SK-N-SH (cell line): ENCODE data around the gene CUX1. TPM values are rescaled to one million over a fixed set of nuclear protein-coding genes. Genes with fewer than 3 reads are reported as not detected.

Experiments
- CTCF ChIA-PET: fragments of 300-600, 350-600 bp; formaldehyde crosslinking; extraction: SDS; loops from one replicate; lab custom pipeline; 2021; lab: Yijun Ruan, JAX
- POLR2A ChIA-PET: fragments of 350-600 bp; sonication (Branson Sonifier 250); formaldehyde crosslinking; extraction: SDS; loops from one replicate; lab custom pipeline; 2020; ENCODE audit warnings: antibody characterized with exemption, inconsistent platforms; lab: Yijun Ruan, JAX
- DNase-seq: peaks from one replicate; pipeline ENCODE4 v3.0.0; 2012
- H2AFZ ChIP-seq: fragments of 200-600 bp; sonication (generic); 2 replicates; pipeline ENCODE4 v1.8.1; 2016; ENCODE audit warnings: antibody characterized with exemption, mild to moderate bottlenecking, low read depth
- H3F3A ChIP-seq: fragments of 200-600 bp; sonication (generic); replicated peaks from 2 replicates; pipeline ENCODE3; 2016; ENCODE audit warnings: antibody characterized with exemption, mild to moderate bottlenecking; ENCODE audit not compliant: insufficient read depth
- H3K27ac ChIP-seq, 2 experiments: fragments of 200-500 bp in 1 of 2; fragments of 200-600 bp in 1 of 2; sonication (Bioruptor generic) in 1 of 2; sonication (generic), shearing (Covaris generic) in 1 of 2; 2 replicates each; pipeline versions ENCODE4 v1.5.1 to v1.6.1; 2014 to 2016; ENCODE audit warnings: low read depth in 2 of 2, inconsistent platforms in 1 of 2, low read length in 1 of 2, mild to moderate bottlenecking in 1 of 2, mixed read lengths in 1 of 2
- H3K27me3 ChIP-seq: fragments of 200-600 bp; sonication (generic), shearing (Covaris generic); 2 replicates; pipeline ENCODE4 v1.6.1; 2016; ENCODE audit warnings: mixed run types; ENCODE audit not compliant: insufficient read depth
- H3K36me3 ChIP-seq, 2 experiments: fragments of 200-500 bp in 1 of 2; fragments of 200-600 bp in 1 of 2; sonication (Bioruptor generic) in 1 of 2; sonication (generic) in 1 of 2; replicated peaks in 1 of 2; 2 replicates each; pipeline versions ENCODE3 to v1.5.1; 2014 to 2016; ENCODE audit warnings: low read length in 1 of 2, mild to moderate bottlenecking in 1 of 2; ENCODE audit not compliant: insufficient read depth in 2 of 2, control insufficient read depth in 1 of 2
- H3K4me1 ChIP-seq, 2 experiments: fragments of 200-500 bp in 1 of 2; fragments of 200-600 bp in 1 of 2; sonication (Bioruptor generic) in 1 of 2; sonication (generic), shearing (Covaris generic) in 1 of 2; 2 replicates each; pipeline versions ENCODE4 v1.5.1 to v1.6.1; 2014 to 2016; ENCODE audit warnings: low read depth in 1 of 2, low read length in 1 of 2, mixed run types in 1 of 2; ENCODE audit not compliant: insufficient read depth in 2 of 2, control insufficient read depth in 1 of 2
- H3K4me2 ChIP-seq: fragments of 200-600 bp; sonication (generic), shearing (Covaris generic); 2 replicates; pipeline ENCODE4 v1.6.1; 2017; ENCODE audit warnings: mixed run types
- H3K4me3 ChIP-seq, 2 experiments: fragments of 200-500 bp in 1 of 2; fragments of 200-600 bp in 1 of 2; sonication (Bioruptor generic) in 1 of 2; sonication (generic), shearing (Covaris generic) in 1 of 2; 2 replicates each; pipeline versions ENCODE4 v1.5.1 to v1.8.1; 2014 to 2016; ENCODE audit warnings: low read depth in 2 of 2, inconsistent platforms in 1 of 2, low read length in 1 of 2, mild to moderate bottlenecking in 1 of 2, mixed read lengths in 1 of 2, moderate library complexity in 1 of 2
- H3K79me2 ChIP-seq: fragments of 200-600 bp; sonication (generic); 2 replicates; pipeline ENCODE4 v1.8.1; 2017; ENCODE audit warnings: mild to moderate bottlenecking; ENCODE audit not compliant: insufficient read depth
- H3K9ac ChIP-seq: fragments of 200-600 bp; sonication (generic); 2 replicates; pipeline ENCODE4 v1.6.1; 2017; ENCODE audit warnings: mixed run types
- H3K9me2 ChIP-seq: fragments of 200-600 bp; sonication (generic); 2 replicates; pipeline ENCODE4 v1.6.1; 2017; ENCODE audit warnings: mixed run types
- H3K9me3 ChIP-seq: fragments of 200-600 bp; sonication (generic); 2 replicates; pipeline ENCODE4 v1.6.1; 2017; ENCODE audit warnings: mixed run types, mild to moderate bottlenecking, moderate library complexity
- H4K20me1 ChIP-seq: fragments of 200-600 bp; sonication (generic); 2 replicates; pipeline ENCODE4 v1.6.1; 2017; ENCODE audit warnings: mild to moderate bottlenecking, mixed run types; ENCODE audit not compliant: insufficient read depth
- CHD2 ChIP-seq: fragments of 150-350 bp; IDR thresholded peaks from 2 replicates; pipeline ENCODE4 v1.6.1; 2018; ENCODE audit warnings: low read length; ENCODE audit not compliant: partially characterized antibody
- FOSL2 ChIP-seq: IDR thresholded peaks from 2 replicates; pipeline ENCODE4 v1.4.0; 2012; ENCODE audit warnings: low read depth, mild to moderate bottlenecking, moderate library complexity, borderline replicate concordance
- GABPA ChIP-seq: IDR thresholded peaks from 2 replicates; pipeline ENCODE4 v1.4.0; 2012; ENCODE audit warnings: low read depth, mild to moderate bottlenecking
- MAX ChIP-seq: IDR thresholded peaks from 2 replicates; pipeline ENCODE4 v1.4.0; 2012; ENCODE audit warnings: low read depth
- NFIC ChIP-seq: IDR thresholded peaks from 2 replicates; pipeline ENCODE4 v1.4.0; 2012; ENCODE audit warnings: borderline replicate concordance
- POLR2AphosphoS5 ChIP-seq: IDR thresholded peaks from 2 replicates; pipeline ENCODE4 v1.6.1; 2012; ENCODE audit warnings: low read depth, low read length
- RAD21 ChIP-seq: IDR thresholded peaks from 2 replicates; pipeline ENCODE4 v1.6.1; 2012; ENCODE audit warnings: mild to moderate bottlenecking, low read length
- RCOR1 ChIP-seq: fragments of 150-350 bp; IDR thresholded peaks from 2 replicates; pipeline ENCODE4 v1.6.1; 2017; ENCODE audit warnings: antibody characterized with exemption, low read length
- REST ChIP-seq: IDR thresholded peaks from 2 replicates; pipeline ENCODE4 v1.6.1; 2012; ENCODE audit warnings: mild to moderate bottlenecking, low read depth, low read length, moderate library complexity
- RFX5 ChIP-seq: IDR thresholded peaks from 2 replicates; pipeline ENCODE4 v1.6.1; 2012; ENCODE audit warnings: mild to moderate bottlenecking, improper control_type of control experiment, low read length
- TCF12 ChIP-seq: IDR thresholded peaks from 2 replicates; pipeline ENCODE4 v1.4.0; 2012
- USF2 ChIP-seq: fragments of 150-350 bp; IDR thresholded peaks from 2 replicates; pipeline ENCODE4 v1.6.1; 2017; ENCODE audit warnings: antibody characterized with exemption, low read length, low read depth, borderline replicate concordance
- WGBS: methylation state at CpG from one replicate; pipeline ENCODE4 v1.1.6; 2017; ENCODE audit warnings: low lambda C conversion rate; 5-methylcytosine and 5-hydroxymethylcytosine counted together
- polyA plus RNA-seq, 3 experiments: library from polyadenylated mRNA; depleted of rRNA; stranded (reverse); fragments of >200 nt; gene quantifications; 2 replicates each; pipeline ENCODE4 v1.2.3, GENCODE V29; 2012

CUX1 gene
- polyA plus RNA-seq, 1 of the 3 experiments (the other 2 are of a cell fraction) = 68.6 TPM

- TF ChIP-seq USF2 (no peak), NFIC (no peak), CHD2 (no peak), FOSL2 (no peak), REST (no peak), POLR2AphosphoS5 (no peak), RAD21 (no peak), RFX5 (no peak), RCOR1 (no peak), MAX (no peak), GABPA (no peak), TCF12 (no peak)
- TF ChIP-seq, all 33 proteins: peak for 0
- H3K27me3 ChIP-seq = no peaks in the 10 kb centered on the region
- no peak overlapping the region for H3K9ac ChIP-seq
- no peak overlapping the region for H3K4me3 ChIP-seq
- peaks cover 7% of the 10 kb centered on the region for H3F3A ChIP-seq
- ChIA-PET POLR2A (no interaction called here), CTCF (interaction anchor here (0.7 to 1.7 kb wide), 6 partner anchors 15 to 396 kb away, joined by 3 to 4 read pairs (median 3); no protein-coding TSS in a partner anchor)
- H3K27ac ChIP-seq = no peak overlapping the region
- H3K4me1 ChIP-seq = no peaks in the 10 kb centered on the region; a peak in 1 of 4 replicates
- H3K79me2 ChIP-seq = peaks cover 99% of the 10 kb centered on the region
- no peak overlapping the region for H3K4me2 ChIP-seq
- peaks cover 33% of the 10 kb centered on the region for H4K20me1 ChIP-seq
- DNase-seq = no peak
- WGBS = 96% methylated on average over 3 of the region's 3 CpGs
- H3K36me3 ChIP-seq = peaks cover 0 to 9% of the 10 kb centered on the region in 2 experiments
- peaks cover 3% of the 10 kb centered on the region; the same call in 1 of the 2 replicates for H3K9me3 ChIP-seq
- H2AFZ ChIP-seq = no peak overlapping the region
- no peaks in the 10 kb centered on the region for H3K9me2 ChIP-seq
Observed at GRCh38 chr7:101841328-101841727, 23.9 kb downstream of the CUX1 start.
